ENCODE results near the gene REC114.
"Not testable (repeated sequence)": the region's sequence is repeated elsewhere in the genome, so short reads cannot be mapped to it uniquely, and the experiment has no call there.

Gene REC114

GRCh38 chr15:73577593-73577992 is 134.6 kb downstream of the REC114 start:
- not testable (repeated sequence) for DNase-seq (ENCODE audit: low spot score)

GRCh38 chr15:73578026-73578425 is 135.1 kb downstream of the REC114 start:
- DNase-seq (ENCODE audit: low spot score): no peak

- no peak for DNase-seq (ENCODE audit: low spot score)
Measured at GRCh38 chr15:73582851-73583379, 140.0 kb downstream of the REC114 start.

GRCh38 chr15:73583544-73583943 is 140.6 kb downstream of the REC114 start:
- no peak for DNase-seq (ENCODE audit: low spot score)

- no peak for DNase-seq (ENCODE audit: low spot score)
Measured at GRCh38 chr15:73584699-73585420, 141.9 kb downstream of the REC114 start.

- no peak for DNase-seq (ENCODE audit: low spot score)
Measured at GRCh38 chr15:73585871-73586654, 143.1 kb downstream of the REC114 start.

- no peak for DNase-seq (ENCODE audit: low spot score)
Measured at GRCh38 chr15:73589766-73590165, 146.8 kb downstream of the REC114 start.

- DNase-seq (ENCODE audit: low spot score): no peak
Measured at GRCh38 chr15:73590263-73590662, 147.3 kb downstream of the REC114 start.

GRCh38 chr15:73593304-73594074 is 150.5 kb downstream of the REC114 start:
- DNase-seq (ENCODE audit: low spot score): no peak

GRCh38 chr15:73594109-73594508 is 151.1 kb downstream of the REC114 start:
- DNase-seq (ENCODE audit: low spot score): no peak

GRCh38 chr15:73596174-73596573 is 153.2 kb downstream of the REC114 start:
- peak; percentile 28 for DNase-seq (ENCODE audit: low spot score)

GRCh38 chr15:73597036-73597638 is 154.2 kb downstream of the REC114 start:
- no peak for DNase-seq (ENCODE audit: low spot score)

- DNase-seq (ENCODE audit: low spot score): peak; percentile 29
Measured at GRCh38 chr15:73598530-73599160, 155.7 kb downstream of the REC114 start.

GRCh38 chr15:73599934-73600333 is 157.0 kb downstream of the REC114 start:
- DNase-seq (ENCODE audit: low spot score): no peak

- DNase-seq (ENCODE audit: low spot score): no peak
Measured at GRCh38 chr15:73600413-73601335, 157.7 kb downstream of the REC114 start.

GRCh38 chr15:73601451-73602445 is 158.8 kb downstream of the REC114 start:
- peak; percentile 29 for DNase-seq (ENCODE audit: low spot score)

- no peak for DNase-seq (ENCODE audit: low spot score)
Measured at GRCh38 chr15:73602446-73602843, 159.5 kb downstream of the REC114 start.

- DNase-seq (ENCODE audit: low spot score): no peak
Measured at GRCh38 chr15:73602992-73603391, 160.0 kb downstream of the REC114 start.

- no peak for DNase-seq (ENCODE audit: low spot score)
Measured at GRCh38 chr15:73604477-73604876, 161.5 kb downstream of the REC114 start.

Data from hepatic stellate cell (primary cell).